K562 (cell line): ENCODE measurements around the gene CDC42EP5. TPM values are rescaled to one million over a fixed set of nuclear protein-coding genes. Genes with fewer than 3 reads are reported as not detected.

Source experiments
- CCNT2 ChIP-seq: IDR thresholded peaks from 2 replicates; pipeline ENCODE4 v1.6.1; 2011; ENCODE audit warnings: borderline replicate concordance, low read depth, mild to moderate bottlenecking, moderate library complexity, mixed read lengths, low read length; ENCODE audit not compliant: insufficient read length; ENCODE audit errors: extremely low read depth
- CREM ChIP-seq: IDR thresholded peaks from 2 replicates; pipeline ENCODE4 v1.6.1; 2014; ENCODE audit warnings: antibody characterized with exemption, low read depth
- FOXK1 ChIP-seq: sonication (generic); formaldehyde crosslinking; IDR thresholded peaks from 2 replicates; pipeline ENCODE4 v1.8.0; 2022; ENCODE audit warnings: missing genetic modification reagents, mild to moderate bottlenecking, borderline replicate concordance
- KAT7 ChIP-seq: sonication (generic); formaldehyde crosslinking; IDR thresholded peaks from 2 replicates; pipeline ENCODE4 v1.8.0; 2022; ENCODE audit warnings: missing genetic modification reagents, mild to moderate bottlenecking, borderline replicate concordance
- KLF13 ChIP-seq: fragments of 450-650 bp; IDR thresholded peaks from 2 replicates; pipeline ENCODE4 v1.6.1; 2016; ENCODE audit warnings: missing genetic modification characterization, low read depth, mild to moderate bottlenecking, missing compliant biosample characterization, moderate library complexity, borderline replicate concordance
- MNT ChIP-seq, 2 experiments: fragments of 450-650 bp; conservative IDR thresholded peaks; 2 replicates each; pipeline ENCODE4 v1.6.1; 2017; ENCODE audit warnings: mild to moderate bottlenecking in 2 of 2, moderate library complexity in 2 of 2
- MTA3 ChIP-seq: fragments of 450-650 bp; formaldehyde crosslinking; IDR thresholded peaks from 2 replicates; pipeline ENCODE4 v1.6.1; 2017; ENCODE audit warnings: mild to moderate bottlenecking, borderline replicate concordance
- RAD21 ChIP-seq, 2 experiments: fragments of 250-450 bp in 1 of 2; fragments of 450-650 bp in 1 of 2; sonication (Bioruptor Pico) in 1 of 2; formaldehyde crosslinking in 1 of 2; IDR thresholded peaks in 1 of 2; conservative IDR thresholded peaks in 1 of 2; 2 replicates each; pipeline versions ENCODE4 v1.4.0 to v1.8.0; 2020 to 2022; ENCODE audit warnings: mild to moderate bottlenecking in 2 of 2, moderate library complexity in 1 of 2
- RB1 ChIP-seq: fragments of 450-650 bp; IDR thresholded peaks from 2 replicates; pipeline ENCODE4 v1.6.1; 2017; ENCODE audit warnings: low read depth, mild to moderate bottlenecking
- SIN3A ChIP-seq, 2 experiments: fragments of 150-350 bp in 1 of 2; IDR thresholded peaks; 2 replicates each; pipeline ENCODE4 v1.6.1; 2011 to 2016; ENCODE audit warnings: borderline replicate concordance in 2 of 2, low read depth in 2 of 2, low read length in 2 of 2, mild to moderate bottlenecking in 2 of 2, moderate library complexity in 2 of 2; ENCODE audit not compliant: control insufficient read depth in 1 of 2
- SIRT6 ChIP-seq: IDR thresholded peaks from one replicate; pipeline ENCODE4 v1.6.1; 2012; ENCODE audit warnings: low read depth, mild to moderate bottlenecking, control low read depth, inconsistent platforms, low read length, moderate library complexity
- SLC30A9 ChIP-seq: fragments of 250-450 bp; sonication (Bioruptor Pico); IDR thresholded peaks from 2 replicates; pipeline ENCODE4 v1.8.0; 2022; ENCODE audit warnings: mild to moderate bottlenecking, moderate library complexity
- SRF ChIP-seq, 2 experiments: fragments of 250-450, 450-650 bp in 1 of 2; sonication (Bioruptor Pico) in 1 of 2; sonication (generic) in 1 of 2; formaldehyde crosslinking; IDR thresholded peaks; 2 replicates each; pipeline versions ENCODE4 v1.5.0 to v1.5.1; 2020 to 2022; ENCODE audit warnings: mild to moderate bottlenecking in 1 of 2, missing genetic modification reagents in 1 of 2
- SRSF7 ChIP-seq: fragments of 200-400 bp; formaldehyde crosslinking; optimal IDR thresholded peaks from 2 replicates; pipeline ENCODE3; 2017; ENCODE audit warnings: mild to moderate bottlenecking, low read depth, low read length
- SUPT5H ChIP-seq: fragments of 450-650 bp; IDR thresholded peaks from 2 replicates; pipeline ENCODE4 v1.6.1; 2016
- TAF7 ChIP-seq: fragments of 450-650 bp; IDR thresholded peaks from 2 replicates; pipeline ENCODE4 v1.6.1; 2016; ENCODE audit warnings: missing genetic modification characterization, missing compliant biosample characterization
- ZC3H11A ChIP-seq: IDR thresholded peaks from 2 replicates; pipeline ENCODE4 v1.6.1; 2012; ENCODE audit warnings: low read depth, low read length, improper control_type of control experiment
- ZNF224 ChIP-seq: sonication (generic); formaldehyde crosslinking; IDR thresholded peaks from 2 replicates; pipeline ENCODE4 v1.8.0; 2022; ENCODE audit warnings: mild to moderate bottlenecking, missing genetic modification reagents
- ZNF3 ChIP-seq: fragments of 250-450 bp; sonication (Bioruptor Pico); IDR thresholded peaks from 2 replicates; pipeline ENCODE4 v1.5.0; 2021; ENCODE audit warnings: mild to moderate bottlenecking, moderate library complexity
- ZNF561 ChIP-seq: fragments of 450-650 bp; formaldehyde crosslinking; conservative IDR thresholded peaks from 2 replicates; pipeline ENCODE4 v1.4.0; 2020; ENCODE audit warnings: mild to moderate bottlenecking, moderate library complexity
- polyA plus RNA-seq, 8 experiments: library from polyadenylated mRNA; depleted of rRNA in 4 of 8; stranded (reverse) in 5 of 8; unstranded in 3 of 8; fragments of >200 nt; fragmentation: Nextera tagmentation in 2 of 8; fragmentation: Illumina TruSeq in 1 of 8; extraction: Ambion mirVana in 2 of 8; extraction: Trizol in 1 of 8; gene quantifications; 2 replicates each; pipeline versions ENCODE4 v1.2.1 to v1.2.3, GENCODE V29; 2011 to 2014; ENCODE audit warnings: inconsistent platforms in 1 of 8, missing spikeins in 1 of 8
- total RNA-seq, 7 experiments: library from RNA; depleted of rRNA in 6 of 7; stranded (reverse); fragments of >200 nt in 6 of 7; fragmentation: Illumina TruSeq in 2 of 7; extraction: Trizol in 2 of 7; gene quantifications; 2 replicates each; pipeline versions ENCODE4 v1.2.1 to v1.2.3, GENCODE V29; 2011 to 2021; ENCODE audit warnings: low replicate concordance in 1 of 7
- TF ChIP-seq, protein P1 (sequence below): fragments of 450-650 bp; IDR thresholded peaks from 2 replicates; pipeline ENCODE4 v1.6.1; 2016; ENCODE audit warnings: borderline replicate concordance
- TF ChIP-seq, protein P2 (sequence below): sonication (generic); formaldehyde crosslinking; IDR thresholded peaks from 2 replicates; pipeline ENCODE4 v1.9.0; 2022; ENCODE audit warnings: mild to moderate bottlenecking, missing genetic modification reagents

Gene CDC42EP5
- total and polyA plus RNA-seq, 9 of the 15 experiments (the other 6 are each of a cell fraction or from before 2014, with no cell fraction given): 0.15 to 0.38 TPM; not detected in 7

DNA sequence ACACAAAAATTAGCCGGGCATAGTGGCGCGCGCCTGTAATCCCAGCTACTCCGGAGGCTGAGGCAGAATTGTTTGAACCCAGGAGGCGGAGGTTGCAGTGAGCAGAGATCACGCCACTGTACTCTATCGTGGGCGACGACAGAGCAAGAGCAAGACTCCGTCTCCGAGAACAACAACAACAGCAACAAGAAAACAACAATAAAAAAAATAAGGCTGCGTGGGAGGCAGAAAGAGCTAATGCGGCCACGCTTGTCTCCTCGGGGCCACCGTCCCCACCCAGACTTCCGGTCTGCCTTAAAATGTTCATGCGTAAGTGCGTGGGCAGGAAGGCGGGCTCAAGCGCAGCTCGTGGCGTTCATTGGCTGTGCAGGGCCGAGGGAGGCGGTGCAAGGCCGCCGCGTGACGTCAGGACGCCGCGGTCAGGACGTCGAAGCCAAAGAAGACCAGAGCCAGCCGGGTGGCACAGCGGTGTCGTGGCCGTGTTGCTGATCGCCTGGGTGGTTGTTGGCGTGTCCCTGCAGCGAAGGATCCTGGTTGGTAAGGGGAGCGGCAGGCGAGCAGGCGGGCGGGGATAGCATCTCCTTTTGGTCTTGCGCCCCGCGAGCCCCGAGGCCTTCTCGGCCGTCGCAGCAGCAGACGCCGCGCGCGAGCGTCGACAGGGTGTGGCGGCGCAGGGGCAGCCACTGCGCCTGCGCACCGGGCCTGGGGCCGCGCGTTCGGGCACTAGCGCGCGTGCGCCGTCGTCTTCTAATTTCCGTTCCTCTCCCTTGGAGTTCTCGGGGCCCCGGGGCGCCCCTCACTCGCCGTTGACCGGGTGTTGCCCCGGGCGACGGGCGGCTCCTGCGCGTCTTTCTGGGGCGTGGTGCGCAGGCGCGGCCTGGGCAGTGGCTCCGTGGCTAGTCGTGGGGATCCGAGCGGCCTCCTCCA lies 24.1 kb downstream of the CDC42EP5 start, which contains the start of gene LENG8 (continued):
- TF ChIP-seq SIN3A (IDR thresholded peaks at IDR 0.05; ENCODE audit: borderline replicate concordance in 2 of 2, control insufficient read depth in 1 of 2, low read depth in 2 of 2, low read length in 2 of 2) (peak in 1 of 2 experiments; percentile 47; a peak in 2 of 4 replicates), SRF (CRISPR knock-in tag; IDR thresholded peaks at IDR 0.05) (peak in 1 of 2 experiments; percentile 94; a peak in 3 of 4 replicates), RB1 (peak; percentile 88), CCNT2 (peak; percentile 69), KAT7 (CRISPR knock-in tag) (peak; percentile 89; the same call in 1 of the 2 replicates), FOXK1 (CRISPR knock-in tag) (peak; percentile 27; the same call in 1 of the 2 replicates), SLC30A9 (no peak), SUPT5H (peak; percentile 98), MTA3 (peak; percentile 98), ZNF3 (CRISPR knock-in tag) (no peak), SRSF7 (no peak), ZC3H11A (no peak), CREM (peak; percentile 97), ZNF561 (no peak), SIRT6 (no peak), MNT (conservative IDR thresholded peaks at IDR 0.05) (peak; percentile 81 to 83), ZNF224 (CRISPR knock-in tag) (0 out of 2 replicates have a peak, but pooled peaks have one; percentile 64), TAF7 (tag) (peak; percentile 86), KLF13 (tag) (peak; percentile 57; the same call in 1 of the 2 replicates), RAD21 (CRISPR knock-in tag; conservative IDR thresholded peaks at IDR 0.05 in 1 of 2, IDR thresholded peaks at IDR 0.05 in 1 of 2) (0 out of 4 replicates have a peak, but pooled peaks of 1 of the 2 experiments have one; percentile 3)
- TF ChIP-seq, protein P1, sequence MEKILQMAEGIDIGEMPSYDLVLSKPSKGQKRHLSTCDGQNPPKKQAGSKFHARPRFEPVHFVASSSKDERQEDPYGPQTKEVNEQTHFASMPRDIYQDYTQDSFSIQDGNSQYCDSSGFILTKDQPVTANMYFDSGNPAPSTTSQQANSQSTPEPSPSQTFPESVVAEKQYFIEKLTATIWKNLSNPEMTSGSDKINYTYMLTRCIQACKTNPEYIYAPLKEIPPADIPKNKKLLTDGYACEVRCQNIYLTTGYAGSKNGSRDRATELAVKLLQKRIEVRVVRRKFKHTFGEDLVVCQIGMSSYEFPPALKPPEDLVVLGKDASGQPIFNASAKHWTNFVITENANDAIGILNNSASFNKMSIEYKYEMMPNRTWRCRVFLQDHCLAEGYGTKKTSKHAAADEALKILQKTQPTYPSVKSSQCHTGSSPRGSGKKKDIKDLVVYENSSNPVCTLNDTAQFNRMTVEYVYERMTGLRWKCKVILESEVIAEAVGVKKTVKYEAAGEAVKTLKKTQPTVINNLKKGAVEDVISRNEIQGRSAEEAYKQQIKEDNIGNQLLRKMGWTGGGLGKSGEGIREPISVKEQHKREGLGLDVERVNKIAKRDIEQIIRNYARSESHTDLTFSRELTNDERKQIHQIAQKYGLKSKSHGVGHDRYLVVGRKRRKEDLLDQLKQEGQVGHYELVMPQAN: no peak; the same call in 1 of the 2 replicates
- TF ChIP-seq, protein P2, sequence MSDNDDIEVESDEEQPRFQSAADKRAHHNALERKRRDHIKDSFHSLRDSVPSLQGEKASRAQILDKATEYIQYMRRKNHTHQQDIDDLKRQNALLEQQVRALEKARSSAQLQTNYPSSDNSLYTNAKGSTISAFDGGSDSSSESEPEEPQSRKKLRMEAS (CRISPR knock-in tag): peak; percentile 79
